Neural cell (in vitro differentiated cells): ENCODE results near the gene ECE1. TPM values are rescaled to one million over a fixed set of nuclear protein-coding genes. Genes with fewer than 3 reads are reported as not detected.

Experiments used
- H2AFZ ChIP-seq: fragments of 200-600, 300-800 bp; sonication (generic), shearing (Covaris generic); 2 replicates; pipeline ENCODE4 v1.6.0; 2014; ENCODE audit warnings: low read depth, mild to moderate bottlenecking, antibody characterized with exemption, low read length, moderate library complexity
- H3F3A ChIP-seq: fragments of 200-600 bp; shearing (Covaris generic); 2 replicates; pipeline ENCODE4 v1.6.1; 2016; ENCODE audit warnings: mild to moderate bottlenecking, moderate library complexity, mixed read lengths, antibody characterized with exemption, low read length; ENCODE audit not compliant: insufficient read depth, poor library complexity, severe bottlenecking
- H3K27ac ChIP-seq: fragments of 200-600, 300-800 bp; sonication (generic), shearing (Covaris generic); 2 replicates; pipeline ENCODE4 v1.5.1; 2014; ENCODE audit warnings: mild to moderate bottlenecking, low read length, moderate library complexity
- H3K27me3 ChIP-seq: fragments of 300-800, 200-600 bp; sonication (generic), shearing (Covaris generic); 2 replicates; pipeline ENCODE4 v1.6.0; 2014; ENCODE audit warnings: mild to moderate bottlenecking, low read depth, low read length, moderate library complexity; ENCODE audit not compliant: insufficient read depth
- H3K36me3 ChIP-seq: fragments of 300-800, 200-600 bp; sonication (generic), shearing (Covaris generic); 2 replicates; pipeline ENCODE4 v1.5.1; 2014; ENCODE audit warnings: mild to moderate bottlenecking, antibody characterized with exemption, low read length, moderate library complexity; ENCODE audit not compliant: insufficient read depth
- H3K4me2 ChIP-seq: fragments of 300-800, 200-600 bp; sonication (generic), shearing (Covaris generic); 2 replicates; pipeline ENCODE4 v1.6.0; 2014; ENCODE audit warnings: mild to moderate bottlenecking, low read length
- H3K4me3 ChIP-seq: fragments of 300-800, 200-600 bp; sonication (generic), shearing (Covaris generic); 2 replicates; pipeline ENCODE4 v1.5.1; 2014; ENCODE audit warnings: mild to moderate bottlenecking, low read length, moderate library complexity
- H3K79me2 ChIP-seq: fragments of 200-600 bp; shearing (Covaris generic); replicated peaks from 2 replicates; pipeline ENCODE4 v1.6.0; 2014; ENCODE audit warnings: mild to moderate bottlenecking, low read length, moderate library complexity; ENCODE audit not compliant: insufficient read depth
- H3K9ac ChIP-seq: fragments of 300-800, 200-600 bp; sonication (generic), shearing (Covaris generic); 2 replicates; pipeline ENCODE4 v1.6.1; 2016; ENCODE audit warnings: mild to moderate bottlenecking, low read length, mixed read lengths
- H3K9me2 ChIP-seq: fragments of 200-600 bp; shearing (Covaris generic); 2 replicates; pipeline ENCODE4 v1.6.1; 2016; ENCODE audit warnings: mild to moderate bottlenecking, low read length, mixed read lengths; ENCODE audit not compliant: insufficient read depth
- H3K9me3 ChIP-seq: fragments of 200-600, 300-800 bp; sonication (generic), shearing (Covaris generic); 2 replicates; pipeline ENCODE4 v1.6.1; 2016; ENCODE audit warnings: mild to moderate bottlenecking, mixed run types, low read length, moderate library complexity, mixed read lengths
- H4K20me1 ChIP-seq: fragments of 200-600 bp; shearing (Covaris generic); 2 replicates; pipeline ENCODE4 v1.6.1; 2016; ENCODE audit warnings: mild to moderate bottlenecking, mixed run types; ENCODE audit not compliant: insufficient read depth
- CTCF ChIP-seq: fragments of 450-650 bp; IDR thresholded peaks from 2 replicates; pipeline ENCODE4 v1.5.1; 2014; ENCODE audit warnings: antibody characterized with exemption, mild to moderate bottlenecking, moderate library complexity; ENCODE audit not compliant: poor library complexity, severe bottlenecking
- EP300 ChIP-seq: fragments of 450-650 bp; conservative IDR thresholded peaks from 2 replicates; pipeline ENCODE4 v1.6.1; 2014; ENCODE audit warnings: antibody characterized with exemption, mild to moderate bottlenecking, moderate library complexity; ENCODE audit not compliant: poor library complexity, severe bottlenecking
- EZH2 ChIP-seq: fragments of 200-600, 300-800 bp; shearing (Covaris generic), sonication (generic); IDR thresholded peaks from 2 replicates; pipeline ENCODE4 v1.6.1; 2014; ENCODE audit warnings: antibody characterized with exemption, low read length, borderline replicate concordance, mild to moderate bottlenecking; ENCODE audit not compliant: insufficient read depth, poor library complexity, severe bottlenecking
- MXI1 ChIP-seq: fragments of 450-650 bp; conservative IDR thresholded peaks from 2 replicates; pipeline ENCODE4 v1.6.1; 2014; ENCODE audit warnings: antibody characterized with exemption, mild to moderate bottlenecking; ENCODE audit not compliant: poor library complexity, severe bottlenecking
- POLR2AphosphoS5 ChIP-seq: IDR thresholded peaks from 2 replicates; pipeline ENCODE4 v1.6.1; 2012
- RAD21 ChIP-seq: fragments of 450-650 bp; conservative IDR thresholded peaks from 2 replicates; pipeline ENCODE4 v1.6.1; 2014; ENCODE audit warnings: antibody characterized with exemption, mild to moderate bottlenecking, moderate library complexity
- REST ChIP-seq: IDR thresholded peaks from 2 replicates; pipeline ENCODE4 v1.6.1; 2012; ENCODE audit warnings: borderline replicate concordance
- SMC3 ChIP-seq: fragments of 450-650 bp; conservative IDR thresholded peaks from 2 replicates; pipeline ENCODE4 v1.6.1; 2014; ENCODE audit warnings: antibody characterized with exemption, mild to moderate bottlenecking, moderate library complexity; ENCODE audit not compliant: poor library complexity
- TAF1 ChIP-seq: IDR thresholded peaks from 2 replicates; pipeline ENCODE4 v1.6.1; 2012; ENCODE audit warnings: low read depth
- polyA plus RNA-seq: library from polyadenylated mRNA; depleted of rRNA; stranded (reverse); fragments of >200 nt; gene quantifications from 2 replicates; pipeline ENCODE4 v1.2.3, GENCODE V29; 2014

ECE1 gene
- polyA plus RNA-seq, 1 donor from 2014 or later: 7.8 TPM

GRCh38 chr1:21280011-21280471, 10.2 kb downstream of the ECE1 start:
- Histone ChIP-seq H3K4me2 (no peak overlapping the region), H2AFZ (no peak overlapping the region)

More at GRCh38 chr1:21280011-21280471, 10.2 kb downstream of the ECE1 start:
- Histone ChIP-seq H3K79me2 (no peaks in the 10 kb centered on the region), H3K4me3 (no peak overlapping the region), H3K9ac (no peak overlapping the region), H3K9me2 (no peaks in the 10 kb centered on the region), H4K20me1 (no peaks in the 10 kb centered on the region), H3K9me3 (no peaks in the 10 kb centered on the region), H3F3A (no peaks in the 10 kb centered on the region), H3K27me3 (no peaks in the 10 kb centered on the region), H3K36me3 (no peaks in the 10 kb centered on the region), H3K27ac (no peak overlapping the region)
- no peak for TF ChIP-seq RAD21
- no peak for TF ChIP-seq EP300
- TF ChIP-seq POLR2AphosphoS5: no peak
- no peak for TF ChIP-seq EZH2
- no peak for TF ChIP-seq SMC3
- TF ChIP-seq TAF1: no peak
- no peak for TF ChIP-seq MXI1
- TF ChIP-seq REST: no peak
- no peak for TF ChIP-seq CTCF
